ENCODE measurements around the gene SLC8B1.

The SLC8B1 gene

GRCh38 chr12:113332688-113333417, 2.1 kb downstream of the SLC8B1 start:
- H3K4me3 ChIP-seq (replicated peaks; ENCODE audit: low read depth, low read length), result no peak overlapping the region
- TF ChIP-seq, protein P1, sequence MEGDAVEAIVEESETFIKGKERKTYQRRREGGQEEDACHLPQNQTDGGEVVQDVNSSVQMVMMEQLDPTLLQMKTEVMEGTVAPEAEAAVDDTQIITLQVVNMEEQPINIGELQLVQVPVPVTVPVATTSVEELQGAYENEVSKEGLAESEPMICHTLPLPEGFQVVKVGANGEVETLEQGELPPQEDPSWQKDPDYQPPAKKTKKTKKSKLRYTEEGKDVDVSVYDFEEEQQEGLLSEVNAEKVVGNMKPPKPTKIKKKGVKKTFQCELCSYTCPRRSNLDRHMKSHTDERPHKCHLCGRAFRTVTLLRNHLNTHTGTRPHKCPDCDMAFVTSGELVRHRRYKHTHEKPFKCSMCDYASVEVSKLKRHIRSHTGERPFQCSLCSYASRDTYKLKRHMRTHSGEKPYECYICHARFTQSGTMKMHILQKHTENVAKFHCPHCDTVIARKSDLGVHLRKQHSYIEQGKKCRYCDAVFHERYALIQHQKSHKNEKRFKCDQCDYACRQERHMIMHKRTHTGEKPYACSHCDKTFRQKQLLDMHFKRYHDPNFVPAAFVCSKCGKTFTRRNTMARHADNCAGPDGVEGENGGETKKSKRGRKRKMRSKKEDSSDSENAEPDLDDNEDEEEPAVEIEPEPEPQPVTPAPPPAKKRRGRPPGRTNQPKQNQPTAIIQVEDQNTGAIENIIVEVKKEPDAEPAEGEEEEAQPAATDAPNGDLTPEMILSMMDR (IDR thresholded peaks at IDR 0.05; ENCODE audit: low read depth, low read length, missing control alignments), result no peak
- no peak for DNase-seq (ENCODE audit: extremely low read depth, low read depth)

DNA sequence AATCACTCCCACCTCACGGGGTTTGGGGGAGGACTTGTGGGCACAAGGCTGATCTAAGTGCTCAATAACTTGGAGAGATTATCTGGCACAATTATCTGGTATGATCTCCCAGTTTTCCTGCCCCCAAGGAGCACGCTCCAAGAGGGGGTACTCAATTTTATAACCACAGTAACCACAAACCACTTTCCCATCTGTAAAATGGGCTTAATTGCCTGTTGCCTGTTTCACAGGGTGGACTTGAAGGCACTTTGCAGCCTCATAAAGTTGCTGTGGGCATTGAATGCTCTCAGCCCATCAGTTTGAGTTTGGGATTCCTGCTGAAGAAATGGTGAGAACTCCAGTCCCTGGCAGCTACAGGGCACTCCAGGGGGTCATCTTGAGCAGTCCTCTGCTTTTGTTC, 4.4 kb downstream of the SLC8B1 start:
- no peak for DNase-seq (ENCODE audit: extremely low read depth, low read depth)
- no peak overlapping the region for H3K4me3 ChIP-seq (replicated peaks; ENCODE audit: low read depth, low read length)
- TF ChIP-seq, protein P1 (IDR thresholded peaks at IDR 0.05; ENCODE audit: low read depth, low read length, missing control alignments), result no peak

- no peak for DNase-seq (ENCODE audit: extremely low read depth, low read depth)
- H3K4me3 ChIP-seq (replicated peaks; ENCODE audit: low read depth, low read length), result no peak overlapping the region
- TF ChIP-seq, protein P1 (IDR thresholded peaks at IDR 0.05; ENCODE audit: low read depth, low read length, missing control alignments), result no peak
Observed at GRCh38 chr12:113329791-113330417, 5.0 kb downstream of the SLC8B1 start.

DNA sequence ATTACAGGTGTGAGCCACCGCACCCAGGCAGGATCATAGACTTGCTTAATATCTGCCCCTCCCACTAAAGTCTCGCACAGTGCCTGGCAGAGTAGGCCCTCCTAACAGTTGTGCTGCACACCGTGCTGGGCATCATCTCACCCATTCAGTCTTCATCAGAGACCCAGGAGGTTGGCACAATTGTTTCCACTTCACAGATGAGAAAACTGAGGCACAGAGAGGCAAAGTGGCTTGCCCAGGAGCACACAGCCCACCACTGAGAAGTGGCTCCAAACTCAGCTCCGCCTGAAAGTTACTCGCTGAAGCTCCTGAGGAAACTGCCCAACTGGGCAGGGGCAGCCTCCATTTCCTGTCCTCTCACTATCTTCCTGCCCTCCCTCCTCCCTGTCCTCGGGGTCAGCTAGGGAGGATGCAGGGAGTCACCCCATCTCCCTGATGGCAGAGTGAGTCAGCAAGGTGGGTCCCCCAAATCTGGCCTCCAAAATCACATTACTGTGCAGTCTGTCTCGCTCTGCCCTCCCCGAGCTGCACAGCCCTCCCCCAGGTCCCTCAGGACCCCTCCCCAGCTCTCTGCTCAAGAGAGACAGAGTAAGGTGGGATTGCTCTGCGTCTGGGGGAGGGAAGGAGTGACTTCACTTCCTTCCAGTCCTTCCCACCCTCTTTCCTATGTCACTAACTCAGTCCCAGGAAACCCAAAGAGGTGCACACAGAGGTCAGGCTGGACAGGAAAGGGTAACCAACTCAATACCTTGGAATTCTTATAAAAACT, 5.7 kb downstream of the SLC8B1 start:
- TF ChIP-seq, protein P1 (IDR thresholded peaks at IDR 0.05; ENCODE audit: low read depth, low read length, missing control alignments), result no peak
- H3K4me3 ChIP-seq (replicated peaks; ENCODE audit: low read depth, low read length), result no peak overlapping the region
- DNase-seq (ENCODE audit: extremely low read depth, low read depth), result no peak

GRCh38 chr12:113328368-113328889, 6.5 kb downstream of the SLC8B1 start:
- no peak overlapping the region for H3K4me3 ChIP-seq (replicated peaks; ENCODE audit: low read depth, low read length)
- TF ChIP-seq, protein P1 (IDR thresholded peaks at IDR 0.05; ENCODE audit: low read depth, low read length, missing control alignments), result no peak
- DNase-seq (ENCODE audit: extremely low read depth, low read depth), result no peak

GRCh38 chr12:113326775-113327395, 8.0 kb downstream of the SLC8B1 start:
- no peak for DNase-seq (ENCODE audit: extremely low read depth, low read depth)
- no peak overlapping the region for H3K4me3 ChIP-seq (replicated peaks; ENCODE audit: low read depth, low read length)
- TF ChIP-seq, protein P1 (IDR thresholded peaks at IDR 0.05; ENCODE audit: low read depth, low read length, missing control alignments), result no peak
